Left lung (tissue), 10 donors: Measurements from ENCODE around the gene OR10G2. TPM values are rescaled to one million over a fixed set of nuclear protein-coding genes. Genes with fewer than 3 reads are reported as not detected.

Experiments
- ATAC-seq: fragments of 200-7000 bp; cut with Tn5 transposase; one replicate; pipeline ENCODE4 v1.9.1; 2020; ENCODE audit warnings: moderate library complexity
- DNase-seq, 4 donors: peaks; one replicate each; pipeline ENCODE4 v3.0.0-alpha.2; 2013 to 2020
- H3K27ac ChIP-seq, 2 donors: fragments of 200-600 bp; sonication (generic) in 1 of 2; one replicate each; pipeline versions ENCODE4 v1.5.0 to v1.8.0; 2020 to 2021
- H3K27me3 ChIP-seq, 2 donors: fragments of 200-600 bp; sonication (generic) in 1 of 2; one replicate each; pipeline versions ENCODE4 v1.5.0 to v1.8.0; 2020 to 2021
- H3K36me3 ChIP-seq, 2 donors: fragments of 200-600 bp; sonication (generic) in 1 of 2; one replicate each; pipeline versions ENCODE4 v1.5.0 to v1.8.0; 2020 to 2021
- H3K4me1 ChIP-seq, 2 donors: fragments of 200-600 bp; one replicate each; pipeline ENCODE4 v1.8.0; 2021
- H3K4me3 ChIP-seq, 2 donors: fragments of 200-600 bp; sonication (generic) in 1 of 2; one replicate each; pipeline versions ENCODE4 v1.5.0 to v1.8.0; 2020 to 2021; ENCODE audit warnings: mild to moderate bottlenecking in 1 of 2
- H3K9me3 ChIP-seq, 2 donors: fragments of 200-600 bp; sonication (generic) in 1 of 2; one replicate each; pipeline versions ENCODE4 v1.5.0 to v1.8.0; 2020 to 2021
- CTCF ChIP-seq, 2 donors: fragments of 200-600 bp; sonication (generic) in 1 of 2; IDR thresholded peaks; one replicate each; pipeline versions ENCODE4 v1.5.0 to v1.8.0; 2021; ENCODE audit warnings: antibody characterized with exemption in 2 of 2
- intact Hi-C, 2 donors: fragments of 100-400 bp; cut with DNase I; formaldehyde crosslinking; loops; one replicate each; pipeline versions ENCODE4 v1.11.2 to v1.14.2; 2022
- polyA plus RNA-seq, 6 donors: library from polyadenylated mRNA; unstranded; fragments of 120-200 nt; gene quantifications; one replicate each; pipeline ENCODE4 v1.2.1, GENCODE V29; 2013; ENCODE audit not compliant: insufficient read length in 6 of 6
- total RNA-seq, 2 donors: library from RNA; stranded (reverse); fragmentation: NEBNext Ultra II Directional; extraction: Animal tissue kit (Norgen Biotek cat#: 25700); gene quantifications; one replicate each; pipeline ENCODE4 v1.2.1, GENCODE V29; 2021
- donor health status: DM: no; HTN: yes; CAD: no.
- donor health status: DM: no; HTN: no; CAD: no.

The OR10G2 gene
- total and polyA plus RNA-seq, 8 donors: not detected

- H3K4me3 ChIP-seq: no peak overlapping the region
- H3K27ac ChIP-seq: no peak overlapping the region
- DNase-seq (no peak), ATAC-seq (no peak)
- no peaks in the 10 kb centered on the region for H3K36me3 ChIP-seq
- H3K4me1 ChIP-seq: no peaks in the 10 kb centered on the region
- intact Hi-C loops: no loop called here
- peaks cover 0 to 9% of the 10 kb centered on the region in 2 donors for H3K9me3 ChIP-seq
- TF ChIP-seq CTCF (IDR thresholded peaks at IDR 0.05): no peak
- H3K27me3 ChIP-seq: no peaks in the 10 kb centered on the region
These were observed 36.6 kb upstream of the OR10G2 start for GRCh38 chr14:21671371-21671770.

GRCh38 chr14:21669284-21669683, 34.5 kb upstream of the OR10G2 start:
- DNase-seq (no peak), ATAC-seq (no peak)
- no peaks in the 10 kb centered on the region for H3K9me3 ChIP-seq
- H3K4me3 ChIP-seq: no peak overlapping the region
- no peak overlapping the region for H3K27ac ChIP-seq
- H3K36me3 ChIP-seq: no peaks in the 10 kb centered on the region
- intact Hi-C loops: no loop called here
- H3K4me1 ChIP-seq: no peaks in the 10 kb centered on the region
- no peaks in the 10 kb centered on the region for H3K27me3 ChIP-seq
- no peak for TF ChIP-seq CTCF (IDR thresholded peaks at IDR 0.05)

- Histone ChIP-seq H3K27ac (no peak overlapping the region), H3K27me3 (no peaks in the 10 kb centered on the region), H3K4me1 (no peaks in the 10 kb centered on the region), H3K9me3 (no peaks in the 10 kb centered on the region), H3K4me3 (no peak overlapping the region), H3K36me3 (no peaks in the 10 kb centered on the region)
- no peak for DNase-seq
- no peak for ATAC-seq
- intact Hi-C loops: no loop called here
- TF ChIP-seq CTCF (IDR thresholded peaks at IDR 0.05): no peak
These were observed 33.6 kb upstream of the OR10G2 start for GRCh38 chr14:21668377-21668776.

GRCh38 chr14:21656980-21657379, 22.2 kb upstream of the OR10G2 start:
- Histone ChIP-seq H3K4me3 (no peak overlapping the region), H3K27me3 (peaks cover 0 to 7% of the 10 kb centered on the region in 2 donors), H3K9me3 (no peaks in the 10 kb centered on the region), H3K36me3 (no peaks in the 10 kb centered on the region), H3K27ac (no peak overlapping the region), H3K4me1 (no peaks in the 10 kb centered on the region)
- intact Hi-C loops: no loop called here
- ATAC-seq (no peak), DNase-seq (no peak)
- TF ChIP-seq CTCF (IDR thresholded peaks at IDR 0.05): no peak

- intact Hi-C loops: no loop called here
- no peaks in the 10 kb centered on the region for H3K9me3 ChIP-seq
- no peak overlapping the region for H3K4me3 ChIP-seq
- no peaks in the 10 kb centered on the region for H3K4me1 ChIP-seq
- H3K27me3 ChIP-seq: no peaks in the 10 kb centered on the region
- no peak overlapping the region for H3K27ac ChIP-seq
- no peaks in the 10 kb centered on the region for H3K36me3 ChIP-seq
- no peak for TF ChIP-seq CTCF (IDR thresholded peaks at IDR 0.05)
- DNase-seq (no peak), ATAC-seq (no peak)
These were observed 19.5 kb upstream of the OR10G2 start for GRCh38 chr14:21654215-21654614.
